HUDEP-2 (cell line): ENCODE results near the gene SH3TC2.

Source experiments
- DNase-seq, 76 experiments: peaks; one replicate each; lab custom pipeline; 2025; ENCODE audit not compliant: unreplicated experiment in 76 of 76; lab: John Stamatoyannopoulos, UW

Gene SH3TC2

DNA sequence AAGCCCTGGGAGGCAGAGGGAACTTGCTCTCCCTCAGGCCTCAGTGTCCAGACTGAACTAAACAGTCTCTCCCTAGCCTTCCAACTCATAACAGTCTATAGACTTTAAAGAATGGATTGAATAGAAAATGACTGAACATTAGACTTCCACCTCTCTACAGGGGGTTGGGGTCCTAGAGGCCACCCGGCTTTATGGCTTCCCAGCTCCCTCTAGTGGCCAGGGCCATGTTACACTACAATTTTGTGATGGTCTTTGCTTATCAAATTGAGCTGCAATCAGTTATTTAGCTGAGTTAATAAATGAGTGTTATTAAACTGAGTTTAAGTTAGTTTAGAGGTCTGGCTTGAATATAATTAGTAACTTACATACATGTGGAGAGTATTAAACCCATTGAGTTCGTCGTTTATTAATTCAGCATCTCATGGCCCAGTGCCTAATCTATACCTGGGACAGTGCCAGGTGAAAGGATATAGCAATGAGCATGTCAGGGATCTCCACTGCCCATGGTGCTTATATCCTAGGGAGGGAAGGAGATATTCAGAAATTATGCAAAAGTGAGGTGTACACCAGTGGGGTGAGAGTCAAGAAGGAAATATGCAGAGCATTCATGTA, 105.2 kb downstream of the SH3TC2 start:
- peak in 17 of 76 experiments; percentile 1 to 36 (median 18) for DNase-seq

DNA sequence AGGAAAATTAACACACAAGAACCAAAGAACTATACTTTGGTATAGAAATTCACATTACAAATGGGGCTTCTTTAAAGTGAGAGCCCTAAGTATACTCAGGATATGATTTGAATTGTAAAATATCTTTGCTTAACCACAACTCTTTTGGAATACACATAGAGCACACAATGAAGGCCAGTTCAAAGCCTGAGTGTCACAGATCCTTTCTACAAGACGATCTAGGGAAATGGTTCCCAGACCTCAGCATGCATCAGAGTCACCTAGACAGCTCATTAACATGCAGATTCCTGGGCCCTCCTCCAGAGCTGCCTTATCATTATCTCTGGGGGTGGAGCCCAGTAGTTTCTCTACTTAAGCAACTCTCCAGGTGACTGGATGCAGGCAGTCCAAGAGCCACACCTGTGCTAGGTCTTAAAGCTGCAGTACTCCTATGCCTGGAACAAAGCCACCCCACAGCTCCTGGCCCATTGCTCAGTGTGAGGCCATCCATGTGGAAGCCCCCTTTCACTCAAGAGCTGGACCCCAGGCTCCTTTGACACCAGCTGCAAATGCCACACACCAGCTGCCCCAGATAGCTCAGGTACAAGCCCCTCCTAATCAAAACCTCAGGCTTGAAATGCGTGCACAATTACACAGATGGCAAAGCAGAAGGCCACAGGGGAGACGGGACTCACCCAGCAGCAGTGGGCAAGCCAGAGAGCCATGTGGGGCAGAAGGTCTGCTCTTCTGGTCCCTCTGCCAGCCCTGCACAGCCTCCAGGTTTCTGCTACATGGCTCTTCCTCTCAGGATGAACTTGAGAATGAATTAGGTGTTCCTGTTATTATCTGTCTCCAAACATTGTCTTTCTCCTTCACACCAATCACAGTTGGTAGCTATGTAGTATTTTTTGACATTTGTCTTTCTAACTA, 106.1 kb downstream of the SH3TC2 start:
- DNase-seq = no peak
